ENCODE results near the gene TMEM255A.

Gene TMEM255A

DNA sequence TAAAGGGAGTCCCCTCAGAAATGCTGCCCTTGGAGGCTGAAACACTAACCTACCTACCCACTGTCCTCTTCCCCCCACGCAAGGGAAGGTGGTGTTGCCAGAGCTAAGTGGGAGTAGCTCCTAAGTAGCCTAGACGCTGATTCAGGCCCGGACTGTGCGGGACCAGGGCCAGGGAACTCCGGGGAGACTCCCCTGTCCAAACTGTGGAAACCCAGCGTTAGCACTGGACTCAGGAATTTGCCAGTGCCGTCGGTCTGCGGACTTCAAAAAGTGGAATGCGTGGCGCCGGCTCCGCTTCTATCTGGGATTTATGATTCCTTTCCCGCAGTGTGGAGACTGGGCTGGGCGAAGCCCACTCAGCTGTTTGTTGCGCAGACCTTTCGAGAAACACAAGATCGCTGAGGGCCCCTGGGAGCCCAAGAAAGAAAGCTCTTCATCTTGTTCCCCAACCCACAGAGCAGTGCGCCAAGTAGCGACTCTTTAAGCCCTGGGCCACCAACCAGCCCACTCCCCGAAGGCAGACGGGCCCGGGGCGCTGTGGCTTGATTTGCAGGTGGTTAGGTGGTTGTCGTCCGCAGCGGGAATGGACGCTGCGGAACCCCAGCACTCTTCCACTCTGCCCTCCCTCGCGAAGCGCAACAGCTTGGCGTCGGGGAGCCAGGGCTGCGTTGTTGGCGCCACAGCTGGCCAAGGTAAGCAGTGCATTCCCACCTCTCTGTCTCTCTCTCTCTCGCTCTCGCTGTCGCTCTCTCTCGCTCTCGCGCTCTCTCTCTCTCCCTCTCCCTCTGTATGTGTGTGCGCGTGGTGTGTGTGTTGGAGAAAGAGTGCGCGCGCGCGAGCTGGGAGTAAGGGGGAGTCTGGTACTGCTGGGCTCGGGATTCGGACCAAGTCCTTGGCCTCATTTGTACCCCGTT lies 2.0 kb downstream of the TMEM255A start:
- Histone ChIP-seq H3K9me3 (ENCODE audit: control insufficient read depth, low read length) (no peaks in the 10 kb centered on the region), H3K9ac (no peak overlapping the region), H3K27me3 (ENCODE audit: control insufficient read depth, insufficient read depth, low read length) (no peaks in the 10 kb centered on the region), H3K79me2 (no peaks in the 10 kb centered on the region), H3K4me1 (peaks cover 7% of the 10 kb centered on the region), H3K4me3 (ENCODE audit: low read depth, low read length) (peak overlapping the region; percentile 42), H3K36me3 (ENCODE audit: control insufficient read depth, insufficient read depth, low read length) (no peaks in the 10 kb centered on the region), H2AFZ (peak overlapping the region; percentile 48), H3K4me2 (ENCODE audit: low read length) (peak overlapping the region; percentile 66), H3K27ac (no peak overlapping the region)
- TF ChIP-seq, protein P1, sequence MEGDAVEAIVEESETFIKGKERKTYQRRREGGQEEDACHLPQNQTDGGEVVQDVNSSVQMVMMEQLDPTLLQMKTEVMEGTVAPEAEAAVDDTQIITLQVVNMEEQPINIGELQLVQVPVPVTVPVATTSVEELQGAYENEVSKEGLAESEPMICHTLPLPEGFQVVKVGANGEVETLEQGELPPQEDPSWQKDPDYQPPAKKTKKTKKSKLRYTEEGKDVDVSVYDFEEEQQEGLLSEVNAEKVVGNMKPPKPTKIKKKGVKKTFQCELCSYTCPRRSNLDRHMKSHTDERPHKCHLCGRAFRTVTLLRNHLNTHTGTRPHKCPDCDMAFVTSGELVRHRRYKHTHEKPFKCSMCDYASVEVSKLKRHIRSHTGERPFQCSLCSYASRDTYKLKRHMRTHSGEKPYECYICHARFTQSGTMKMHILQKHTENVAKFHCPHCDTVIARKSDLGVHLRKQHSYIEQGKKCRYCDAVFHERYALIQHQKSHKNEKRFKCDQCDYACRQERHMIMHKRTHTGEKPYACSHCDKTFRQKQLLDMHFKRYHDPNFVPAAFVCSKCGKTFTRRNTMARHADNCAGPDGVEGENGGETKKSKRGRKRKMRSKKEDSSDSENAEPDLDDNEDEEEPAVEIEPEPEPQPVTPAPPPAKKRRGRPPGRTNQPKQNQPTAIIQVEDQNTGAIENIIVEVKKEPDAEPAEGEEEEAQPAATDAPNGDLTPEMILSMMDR (IDR thresholded peaks at IDR 0.05): peak; percentile 42

DNA sequence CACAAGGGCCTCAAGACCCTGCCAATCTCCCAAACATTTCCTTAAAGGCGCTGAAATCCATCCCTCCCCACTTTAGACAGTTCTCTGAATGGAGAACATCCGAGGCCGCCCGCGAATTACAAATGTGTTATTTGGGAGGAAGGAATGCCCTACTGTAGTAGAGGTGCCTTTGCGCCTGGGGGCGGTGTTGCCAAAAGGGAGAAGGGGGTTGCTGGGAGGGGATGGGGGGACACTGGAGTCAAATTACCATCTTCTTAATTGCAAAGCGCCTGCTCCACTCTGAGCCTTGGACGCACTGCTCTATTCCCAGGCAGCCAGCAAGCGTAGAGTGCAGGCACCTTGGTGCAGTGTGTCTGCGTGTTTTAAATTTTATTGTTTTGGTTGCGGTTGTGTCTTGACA lies 2.7 kb downstream of the TMEM255A start:
- H3K27me3 ChIP-seq (ENCODE audit: control insufficient read depth, insufficient read depth, low read length): no peaks in the 10 kb centered on the region
- H2AFZ ChIP-seq: no peak overlapping the region
- H3K4me1 ChIP-seq: peaks cover 7% of the 10 kb centered on the region
- H3K79me2 ChIP-seq: no peaks in the 10 kb centered on the region
- no peak overlapping the region for H3K4me2 ChIP-seq (ENCODE audit: low read length)
- H3K4me3 ChIP-seq (ENCODE audit: low read depth, low read length): no peak overlapping the region
- H3K36me3 ChIP-seq (ENCODE audit: control insufficient read depth, insufficient read depth, low read length): no peaks in the 10 kb centered on the region
- TF ChIP-seq, protein P1 (IDR thresholded peaks at IDR 0.05): no peak
- H3K27ac ChIP-seq: no peak overlapping the region
- no peaks in the 10 kb centered on the region for H3K9me3 ChIP-seq (ENCODE audit: control insufficient read depth, low read length)
- no peak overlapping the region for H3K9ac ChIP-seq

DNA sequence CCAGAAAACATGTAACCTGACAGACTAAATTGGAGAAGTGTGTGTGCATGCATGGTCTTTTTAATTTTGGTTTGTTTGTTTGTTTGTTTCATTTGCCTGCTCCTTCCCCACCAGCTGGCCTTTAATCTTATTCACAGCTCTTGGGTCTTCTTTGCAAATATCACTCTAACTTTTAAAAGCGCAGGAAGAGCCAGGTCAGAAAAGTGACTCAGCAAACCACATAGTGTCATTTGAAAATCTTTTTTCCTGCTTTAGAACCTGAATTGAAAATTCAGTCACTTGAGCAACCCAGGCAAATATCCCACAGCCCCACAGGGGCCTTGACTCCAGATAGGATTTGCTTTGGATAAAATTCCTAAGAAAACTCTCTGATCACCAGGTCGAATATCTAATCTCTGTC lies 4.6 kb downstream of the TMEM255A start:
- Histone ChIP-seq H3K79me2 (no peaks in the 10 kb centered on the region), H3K9me3 (ENCODE audit: control insufficient read depth, low read length) (no peaks in the 10 kb centered on the region), H3K4me3 (ENCODE audit: low read depth, low read length) (no peak overlapping the region), H3K9ac (no peak overlapping the region), H2AFZ (no peak overlapping the region), H3K27ac (no peak overlapping the region), H3K4me1 (peaks cover 9% of the 10 kb centered on the region), H3K4me2 (ENCODE audit: low read length) (no peak overlapping the region), H3K36me3 (ENCODE audit: control insufficient read depth, insufficient read depth, low read length) (no peaks in the 10 kb centered on the region), H3K27me3 (ENCODE audit: control insufficient read depth, insufficient read depth, low read length) (no peaks in the 10 kb centered on the region)
- TF ChIP-seq, protein P1 (IDR thresholded peaks at IDR 0.05): no peak

DNA sequence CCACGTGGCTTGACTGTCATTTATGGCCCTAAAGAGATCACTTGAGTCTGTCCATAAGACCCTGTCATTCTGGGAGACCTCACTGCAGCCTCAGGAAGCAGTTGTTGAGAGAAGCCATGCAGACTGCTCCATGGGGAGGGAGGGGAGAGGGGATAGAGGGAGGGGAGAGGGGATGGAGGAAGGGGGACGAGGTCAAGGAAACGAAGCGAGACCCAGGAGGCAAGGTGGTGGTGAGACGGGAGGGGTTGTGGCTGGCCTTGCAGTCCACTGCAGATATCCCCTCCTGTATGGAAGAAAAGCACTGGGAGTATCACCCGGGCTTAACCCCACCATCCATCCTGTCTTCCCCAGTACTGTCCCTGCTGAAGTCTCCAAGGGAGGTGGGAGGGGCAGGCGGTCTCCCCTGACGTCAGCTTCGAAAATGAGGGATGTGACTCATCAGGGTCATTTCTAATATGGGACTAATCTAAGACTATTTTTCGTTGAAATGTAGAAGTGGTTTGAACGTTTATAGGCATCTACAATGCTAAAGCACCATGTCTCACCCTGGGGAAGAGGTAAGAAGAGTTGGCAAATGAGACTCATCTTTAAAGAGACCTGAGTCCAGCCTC lies 5.6 kb downstream of the TMEM255A start:
- Histone ChIP-seq H3K4me2 (ENCODE audit: low read length) (no peak overlapping the region), H3K9ac (no peak overlapping the region), H3K27ac (no peak overlapping the region), H3K36me3 (ENCODE audit: control insufficient read depth, insufficient read depth, low read length) (no peaks in the 10 kb centered on the region), H3K4me1 (peaks cover 9% of the 10 kb centered on the region), H3K9me3 (ENCODE audit: control insufficient read depth, low read length) (no peaks in the 10 kb centered on the region), H2AFZ (no peak overlapping the region), H3K4me3 (ENCODE audit: low read depth, low read length) (no peak overlapping the region), H3K79me2 (no peaks in the 10 kb centered on the region), H3K27me3 (ENCODE audit: control insufficient read depth, insufficient read depth, low read length) (no peaks in the 10 kb centered on the region)
- TF ChIP-seq, protein P1 (IDR thresholded peaks at IDR 0.05): no peak

All from parathyroid adenoma (tissue), 2 donors.